Suprapubic skin (tissue), 4 donors: Measurements from ENCODE around the gene TNFRSF1A.

ENCODE experiments used
- CTCF ChIP-seq, 2 donors: fragments of 200-600 bp in 1 of 2; fragments of 450-650 bp in 1 of 2; sonication (generic) in 1 of 2; IDR thresholded peaks; one replicate each; pipeline ENCODE4 v1.5.1; 2016 to 2019; ENCODE audit warnings: antibody characterized with exemption in 2 of 2, mild to moderate bottlenecking in 1 of 2, moderate library complexity in 1 of 2
- POLR2A ChIP-seq, 2 donors: fragments of 450-650 bp; IDR thresholded peaks; one replicate each; pipeline ENCODE4 v1.6.1; 2017; ENCODE audit warnings: antibody characterized with exemption in 2 of 2, mild to moderate bottlenecking in 2 of 2, moderate library complexity in 2 of 2
- POLR2AphosphoS5 ChIP-seq, 3 donors: sonication (generic); formaldehyde crosslinking; IDR thresholded peaks; one replicate each; pipeline ENCODE4 v1.6.1; 2017; ENCODE audit warnings: antibody characterized with exemption in 3 of 3

- TF ChIP-seq CTCF (IDR thresholded peaks at IDR 0.05) (no peak), POLR2A (IDR thresholded peaks at IDR 0.05) (no peak), POLR2AphosphoS5 (IDR thresholded peaks at IDR 0.05) (no peak)
Measured at GRCh38 chr12:6342140-6342889, 439 bp upstream of the TNFRSF1A start.
